NOMO-1 treated with dmso at 0.1 percent for 144 hours (cell line): ENCODE results near the gene SLC23A2.
A peak's percentile ranks its signal among the peaks of the same experiment; 100 is the strongest.
"Not testable (repeated sequence)": the region's sequence is repeated elsewhere in the genome, so short reads cannot be mapped to it uniquely, and the experiment has no call there.

Source experiments
- DNase-seq: peaks from one replicate; lab custom pipeline; 2025; ENCODE audit not compliant: unreplicated experiment; lab: John Stamatoyannopoulos, UW

SLC23A2 gene

GRCh38 chr20:5001174-5002076 is at the start of gene SLC23A2:
Gene SLC23A2 (minus strand): TSS chr20:5001510. CDS start chr20:4932562, 68,948 bp downstream.
- no peak for DNase-seq

- DNase-seq: peak; percentile 79
Observed at GRCh38 chr20:5046656-5047339, 45.5 kb upstream of the SLC23A2 start.

- no peak for DNase-seq
Observed at GRCh38 chr20:5045906-5046305, 44.6 kb upstream of the SLC23A2 start.

GRCh38 chr20:5044075-5044620 is 42.8 kb upstream of the SLC23A2 start:
- DNase-seq: no peak

GRCh38 chr20:5041433-5041832 is 40.1 kb upstream of the SLC23A2 start:
- no peak for DNase-seq

- DNase-seq: no peak
Observed at GRCh38 chr20:5040345-5040744, 39.0 kb upstream of the SLC23A2 start.

GRCh38 chr20:5039889-5040288 is 38.6 kb upstream of the SLC23A2 start:
- no peak for DNase-seq

GRCh38 chr20:5039255-5039657 is 37.9 kb upstream of the SLC23A2 start:
- no peak for DNase-seq

- no peak for DNase-seq
Observed at GRCh38 chr20:5036828-5037227, 35.5 kb upstream of the SLC23A2 start.

GRCh38 chr20:5035518-5035917 is 34.2 kb upstream of the SLC23A2 start:
- not testable (repeated sequence) for DNase-seq

- no peak for DNase-seq
Observed at GRCh38 chr20:5033566-5033965, 32.3 kb upstream of the SLC23A2 start.

- DNase-seq: not testable (repeated sequence)
Observed at GRCh38 chr20:5031701-5032100, 30.4 kb upstream of the SLC23A2 start.

GRCh38 chr20:5031206-5031557 is 29.9 kb upstream of the SLC23A2 start:
- DNase-seq: no peak

GRCh38 chr20:5030348-5031205 is 29.3 kb upstream of the SLC23A2 start:
- no peak for DNase-seq

GRCh38 chr20:5028258-5029059 is 27.1 kb upstream of the SLC23A2 start:
- DNase-seq: not testable (repeated sequence)

GRCh38 chr20:5024982-5025381 is 23.7 kb upstream of the SLC23A2 start:
- DNase-seq: no peak

GRCh38 chr20:5024103-5024502 is 22.8 kb upstream of the SLC23A2 start:
- no peak for DNase-seq

- DNase-seq: not testable (repeated sequence)
Observed at GRCh38 chr20:5023171-5023570, 21.9 kb upstream of the SLC23A2 start.

GRCh38 chr20:5020760-5021159 is 19.4 kb upstream of the SLC23A2 start:
- DNase-seq: no peak
